Kidney glomerular epithelial cell (primary cell): ENCODE results near the gene CRYAA.
A peak's percentile ranks its signal among the peaks of the same experiment; 100 is the strongest.
"Not testable (repeated sequence)": the region's sequence is repeated elsewhere in the genome, so short reads cannot be mapped to it uniquely, and the experiment has no call there.

Source experiments
- DNase-seq: peaks from one replicate; lab custom pipeline; 2025; lab: John Stamatoyannopoulos, UW

The CRYAA gene

GRCh38 chr21:43177043-43177906, 8.5 kb downstream of the CRYAA start:
- not testable (repeated sequence) for DNase-seq

- not testable (repeated sequence) for DNase-seq
Observed at GRCh38 chr21:43178175-43178826, 9.5 kb downstream of the CRYAA start.

GRCh38 chr21:43181033-43181432, 12.2 kb downstream of the CRYAA start:
- DNase-seq = not testable (repeated sequence)

GRCh38 chr21:43187268-43187667, 18.5 kb downstream of the CRYAA start:
- DNase-seq = not testable (repeated sequence)

GRCh38 chr21:43187715-43188114, 18.9 kb downstream of the CRYAA start:
- no peak for DNase-seq

GRCh38 chr21:43188181-43188580, 19.4 kb downstream of the CRYAA start:
- no peak for DNase-seq

- no peak for DNase-seq
Observed at GRCh38 chr21:43188592-43189210, 19.9 kb downstream of the CRYAA start.

GRCh38 chr21:43189936-43190335, 21.1 kb downstream of the CRYAA start:
- no peak for DNase-seq

GRCh38 chr21:43190544-43190943, 21.7 kb downstream of the CRYAA start:
- DNase-seq = no peak

- DNase-seq = no peak
Observed at GRCh38 chr21:43190951-43191350, 22.1 kb downstream of the CRYAA start.

GRCh38 chr21:43191521-43191920, 22.7 kb downstream of the CRYAA start:
- no peak for DNase-seq

- DNase-seq = no peak
Observed at GRCh38 chr21:43191971-43192370, 23.2 kb downstream of the CRYAA start.

GRCh38 chr21:43192501-43193081, 23.8 kb downstream of the CRYAA start:
- DNase-seq = no peak

GRCh38 chr21:43193088-43193650, 24.4 kb downstream of the CRYAA start:
- no peak for DNase-seq

GRCh38 chr21:43193651-43194302, 25.0 kb downstream of the CRYAA start:
- DNase-seq = peak; percentile 64

GRCh38 chr21:43194303-43195120, 25.7 kb downstream of the CRYAA start:
- no peak for DNase-seq

GRCh38 chr21:43195121-43196021, 26.6 kb downstream of the CRYAA start:
- no peak for DNase-seq

GRCh38 chr21:43196826-43197225, 28.0 kb downstream of the CRYAA start:
- DNase-seq = no peak

GRCh38 chr21:43198376-43198775, 29.6 kb downstream of the CRYAA start:
- no peak for DNase-seq

GRCh38 chr21:43201491-43201890, 32.7 kb downstream of the CRYAA start:
- no peak for DNase-seq
